Measurements from ENCODE around the gene SURF1.

SURF1 gene

GRCh38 chr9:133306242-133307204 lies 49.8 kb downstream of the SURF1 start:
- Mint-ChIP-seq H3K4me1 (no peaks in the 10 kb centered on the region), H3K27ac (no peak overlapping the region), H3K36me3 (no peaks in the 10 kb centered on the region), H3K4me3 (no peak overlapping the region), H3K9me3 (no peaks in the 10 kb centered on the region)
- ATAC-seq (no peak), DNase-seq (ENCODE audit: low spot score in 2 of 2) (no peak)

- Mint-ChIP-seq H3K36me3 (no peaks in the 10 kb centered on the region), H3K9me3 (no peaks in the 10 kb centered on the region), H3K4me3 (no peak overlapping the region), H3K4me1 (no peaks in the 10 kb centered on the region), H3K27ac (no peak overlapping the region)
- no peak for DNase-seq (ENCODE audit: low spot score in 2 of 2)
- ATAC-seq: no peak
Observed at GRCh38 chr9:133305731-133306130, 50.6 kb downstream of the SURF1 start.

- ATAC-seq (no peak), DNase-seq (ENCODE audit: low spot score in 2 of 2) (no peak)
- Mint-ChIP-seq H3K27ac (no peak overlapping the region), H3K36me3 (no peaks in the 10 kb centered on the region), H3K4me1 (no peaks in the 10 kb centered on the region), H3K4me3 (no peak overlapping the region), H3K9me3 (no peaks in the 10 kb centered on the region)
Observed at GRCh38 chr9:133304477-133305377, 51.6 kb downstream of the SURF1 start.

- DNase-seq (ENCODE audit: low spot score in 2 of 2) (no peak), ATAC-seq (no peak)
- Mint-ChIP-seq H3K27ac (no peak overlapping the region), H3K9me3 (no peaks in the 10 kb centered on the region), H3K4me3 (no peak overlapping the region), H3K4me1 (no peaks in the 10 kb centered on the region), H3K36me3 (no peaks in the 10 kb centered on the region)
Observed at GRCh38 chr9:133304158-133304470, 52.2 kb downstream of the SURF1 start.

- no peak overlapping the region for H3K27ac Mint-ChIP-seq
- no peaks in the 10 kb centered on the region for H3K4me1 Mint-ChIP-seq
- ATAC-seq: no peak
- no peaks in the 10 kb centered on the region for H3K9me3 Mint-ChIP-seq
- H3K36me3 Mint-ChIP-seq: no peaks in the 10 kb centered on the region
- no peak for DNase-seq (ENCODE audit: low spot score in 2 of 2)
- no peak overlapping the region for H3K4me3 Mint-ChIP-seq
Observed at GRCh38 chr9:133303266-133304157, 52.8 kb downstream of the SURF1 start.
